HEK293T (cell line): ENCODE results near the gene COL23A1.

ENCODE experiments used
- ELF4 ChIP-seq: fragments of 450-650 bp; IDR thresholded peaks from 2 replicates; pipeline ENCODE4 v1.6.1; 2017; ENCODE audit warnings: antibody characterized with exemption
- FOXA1 ChIP-seq: fragments of 450-650 bp; IDR thresholded peaks from 2 replicates; pipeline ENCODE4 v1.6.1; 2016; ENCODE audit warnings: mild to moderate bottlenecking
- FOXK2 ChIP-seq: fragments of 450-650 bp; IDR thresholded peaks from 2 replicates; pipeline ENCODE4 v1.6.1; 2016; ENCODE audit warnings: mild to moderate bottlenecking
- SP1 ChIP-seq: fragments of 450-650 bp; IDR thresholded peaks from 2 replicates; pipeline ENCODE4 v1.6.1; 2017
- TARDBP ChIP-seq: fragments of 450-650 bp; IDR thresholded peaks from 2 replicates; pipeline ENCODE4 v1.6.1; 2016

- TF ChIP-seq SP1 (no peak), ELF4 (no peak), FOXA1 (no peak), TARDBP (no peak), FOXK2 (no peak)
These were observed 382.8 kb downstream of the COL23A1 start for GRCh38 chr5:178207183-178207916.
